ENCODE data around the gene C20orf204.

Gene C20orf204

DNA sequence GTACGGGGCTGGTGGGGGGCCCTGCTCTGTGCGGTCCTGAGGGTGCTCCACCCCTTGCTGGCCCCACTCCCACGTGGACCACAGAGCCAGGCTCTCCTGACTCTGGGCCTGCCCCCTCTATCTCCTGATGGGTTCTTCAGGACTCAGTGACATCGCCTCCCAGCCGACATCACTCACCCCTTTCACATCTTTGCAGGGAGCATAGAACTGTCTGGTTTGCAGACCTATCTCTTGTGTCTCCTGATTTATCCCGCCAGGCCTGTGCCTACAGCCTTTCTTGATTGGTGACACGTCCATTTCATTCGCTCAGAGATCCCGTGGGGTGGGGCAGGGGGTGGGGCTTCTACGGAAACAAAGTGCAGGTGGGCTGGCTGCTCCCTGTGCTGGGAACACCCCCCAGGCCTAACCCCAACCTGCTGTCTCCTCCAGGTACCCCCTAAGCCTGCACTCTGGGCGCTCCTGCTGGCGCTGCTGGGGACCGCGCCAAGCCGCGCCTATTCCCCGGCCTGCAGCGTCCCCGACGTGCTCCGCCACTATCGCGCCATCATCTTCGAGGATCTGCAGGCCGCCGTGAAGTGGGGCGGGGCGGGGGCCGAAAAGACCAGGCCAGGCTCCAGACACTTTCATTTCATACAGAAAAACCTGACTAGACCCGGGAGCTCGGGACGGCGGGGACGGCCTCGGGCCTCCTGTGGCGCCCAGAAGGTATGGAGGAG, 1.7 kb downstream of the C20orf204 start:
- H2AFZ ChIP-seq (ENCODE audit: low read length): no peak overlapping the region
- no peaks in the 10 kb centered on the region for H3K79me1 ChIP-seq (ENCODE audit: low read depth, low read length)
- peak overlapping the region; percentile 82 for H2AK5ac ChIP-seq (ENCODE audit: low read depth, low read length)
- no peak overlapping the region for H3K27ac ChIP-seq (replicated peaks; ENCODE audit: low read length)
- peak overlapping the region; percentile 43 for H3K23ac ChIP-seq (ENCODE audit: low read depth, low read length, poor library complexity)
- no peak overlapping the region for H2BK5ac ChIP-seq (ENCODE audit: low read length)
- peaks cover 30 to 58% (median 39%) of the 10 kb centered on the region in 3 experiments for H3K27me3 ChIP-seq (ENCODE audit: control insufficient read depth in 3 of 3, insufficient read depth in 3 of 3, low read depth in 1 of 3, low read length in 3 of 3)
- WGBS, 2 donors (ENCODE audit: extremely low coverage in 2 of 2, insufficient read length in 2 of 2, insufficient replicate concordance in 1 of 2): no CpG with 5 or more reads among the region's 36 CpGs
- no peaks in the 10 kb centered on the region for H3K9me3 ChIP-seq (replicated peaks in 1 of 2; ENCODE audit: control insufficient read depth in 2 of 2, insufficient read depth in 1 of 2, low read depth in 1 of 2, low read length in 2 of 2)
- H2BK15ac ChIP-seq (ENCODE audit: low read length): peak overlapping the region; percentile 21
- H4K8ac ChIP-seq (ENCODE audit: low read depth, low read length): no peak overlapping the region
- H3K4me2 ChIP-seq (ENCODE audit: insufficient read depth, low read length, poor library complexity, severe bottlenecking): peak overlapping the region; percentile 25
- H3K4ac ChIP-seq (ENCODE audit: low read length): no peak overlapping the region
- H3K4me1 ChIP-seq (ENCODE audit: control insufficient read depth in 2 of 2, insufficient read depth in 1 of 2, low read depth in 1 of 2, low read length in 2 of 2): peaks cover 16 to 29% of the 10 kb centered on the region in 2 donors
- DNase-seq (ENCODE audit: low spot score): no peak
- H4K91ac ChIP-seq (ENCODE audit: low read depth, low read length, poor library complexity): no peak overlapping the region
- peak overlapping the region; percentile 41 for H2BK12ac ChIP-seq (ENCODE audit: low read length)
- no peak overlapping the region for H2BK120ac ChIP-seq (ENCODE audit: low read depth, low read length)
- H3K9ac ChIP-seq (ENCODE audit: low read depth, low read length, poor library complexity): peak overlapping the region; percentile 21
- no peak overlapping the region for H3K14ac ChIP-seq (ENCODE audit: low read length)
- H3K4me3 ChIP-seq (ENCODE audit: low read length in 2 of 2): no peak overlapping the region
- peaks cover 9 to 26% of the 10 kb centered on the region in 2 donors for H3K36me3 ChIP-seq (replicated peaks in 1 of 2; ENCODE audit: control insufficient read depth in 2 of 2, insufficient read depth in 2 of 2, low read length in 2 of 2)
- H3K18ac ChIP-seq (ENCODE audit: low read length): peak overlapping the region; percentile 57

DNA sequence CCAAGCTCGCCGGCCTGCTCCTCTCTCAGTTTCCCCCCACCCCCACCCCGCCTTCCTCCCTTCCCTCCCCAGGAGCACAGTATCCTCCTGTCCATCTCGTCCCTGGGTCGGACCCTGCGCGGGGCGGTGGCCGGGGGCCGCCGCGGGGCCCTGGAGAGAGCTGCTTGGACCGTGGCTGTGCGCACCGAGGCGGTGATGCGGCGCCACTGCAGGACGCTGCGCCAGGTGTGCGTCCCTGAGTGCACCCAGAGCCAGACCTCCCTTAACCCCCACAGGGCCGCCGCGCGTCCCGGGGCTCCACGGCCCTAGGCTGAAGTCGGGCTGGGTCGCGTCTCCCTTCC, 2.2 kb downstream of the C20orf204 start:
- H3K23ac ChIP-seq (ENCODE audit: low read depth, low read length, poor library complexity): peak overlapping the region; percentile 75
- H3K9ac ChIP-seq (ENCODE audit: low read depth, low read length, poor library complexity): peak overlapping the region; percentile 70
- H3K9me3 ChIP-seq (replicated peaks in 1 of 2; ENCODE audit: control insufficient read depth in 2 of 2, insufficient read depth in 1 of 2, low read depth in 1 of 2, low read length in 2 of 2): no peaks in the 10 kb centered on the region
- peaks cover 30 to 61% (median 42%) of the 10 kb centered on the region in 3 experiments for H3K27me3 ChIP-seq (ENCODE audit: control insufficient read depth in 3 of 3, insufficient read depth in 3 of 3, low read depth in 1 of 3, low read length in 3 of 3)
- peak overlapping the region; percentile 63 for H2AK5ac ChIP-seq (ENCODE audit: low read depth, low read length)
- peaks cover 6 to 21% of the 10 kb centered on the region in 2 donors for H3K36me3 ChIP-seq (replicated peaks in 1 of 2; ENCODE audit: control insufficient read depth in 2 of 2, insufficient read depth in 2 of 2, low read length in 2 of 2)
- H2BK5ac ChIP-seq (ENCODE audit: low read length): peak overlapping the region; percentile 39
- H3K4me1 ChIP-seq (ENCODE audit: control insufficient read depth in 2 of 2, insufficient read depth in 1 of 2, low read depth in 1 of 2, low read length in 2 of 2): peaks cover 16 to 29% of the 10 kb centered on the region in 2 donors
- H3K27ac ChIP-seq (replicated peaks; ENCODE audit: low read length): no peak overlapping the region
- H2AFZ ChIP-seq (ENCODE audit: low read length): peak overlapping the region; percentile 99
- no peak overlapping the region for H2BK120ac ChIP-seq (ENCODE audit: low read depth, low read length)
- H4K8ac ChIP-seq (ENCODE audit: low read depth, low read length): no peak overlapping the region
- H3K18ac ChIP-seq (ENCODE audit: low read length): peak overlapping the region; percentile 71
- no CpG with 5 or more reads among the region's 30 CpGs for WGBS, 2 donors (ENCODE audit: extremely low coverage in 2 of 2, insufficient read length in 2 of 2, insufficient replicate concordance in 1 of 2)
- H4K91ac ChIP-seq (ENCODE audit: low read depth, low read length, poor library complexity): no peak overlapping the region
- H3K14ac ChIP-seq (ENCODE audit: low read length): no peak overlapping the region
- H2BK15ac ChIP-seq (ENCODE audit: low read length): peak overlapping the region; percentile 54
- H3K4me3 ChIP-seq (ENCODE audit: low read length in 2 of 2): peak overlapping the region; percentile 51 to 79
- no peak overlapping the region for H3K4ac ChIP-seq (ENCODE audit: low read length)
- peak overlapping the region; percentile 77 for H3K4me2 ChIP-seq (ENCODE audit: insufficient read depth, low read length, poor library complexity, severe bottlenecking)
- DNase-seq (ENCODE audit: low spot score): no peak
- no peaks in the 10 kb centered on the region for H3K79me1 ChIP-seq (ENCODE audit: low read depth, low read length)
- H2BK12ac ChIP-seq (ENCODE audit: low read length): no peak overlapping the region

DNA sequence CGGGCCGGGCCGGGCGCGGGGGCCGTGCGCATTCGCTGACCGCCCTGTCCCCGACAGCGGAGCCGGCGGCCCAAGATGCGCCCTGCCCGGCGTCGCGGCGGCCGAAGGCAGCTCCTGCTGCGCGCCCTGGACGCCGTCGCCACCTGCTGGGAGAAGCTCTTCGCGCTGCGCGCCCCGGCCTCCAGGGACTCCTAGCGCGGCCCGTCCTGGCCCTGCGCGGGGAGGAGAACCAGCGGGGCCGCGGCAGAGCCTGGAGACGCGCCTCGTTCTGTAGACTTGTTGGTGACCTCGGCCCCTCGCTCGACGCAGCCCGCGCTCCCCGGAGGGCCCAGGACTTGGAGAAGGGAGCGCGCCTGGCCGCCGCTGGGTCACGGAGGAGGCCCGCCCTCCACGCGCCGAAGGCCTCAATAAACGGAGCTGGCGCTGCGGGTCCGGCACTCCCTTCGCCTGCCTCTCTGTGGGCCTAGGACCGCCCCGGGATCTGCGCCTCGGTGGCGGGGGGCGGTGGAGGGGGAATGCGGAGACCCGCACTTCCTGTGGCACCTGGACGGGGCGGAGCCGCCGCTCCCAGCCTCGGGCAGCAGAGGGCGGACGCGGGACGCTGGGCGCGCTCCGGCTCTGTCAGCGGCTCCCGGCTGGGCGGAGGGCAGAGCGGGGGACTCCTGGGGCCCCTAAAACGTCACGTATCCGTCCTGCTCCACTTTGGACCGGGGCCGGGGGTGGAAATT, 2.7 kb downstream of the C20orf204 start:
- peak overlapping the region; percentile 54 for H2BK15ac ChIP-seq (ENCODE audit: low read length)
- peak overlapping the region; percentile 22 for H2BK12ac ChIP-seq (ENCODE audit: low read length)
- peaks cover 16 to 29% of the 10 kb centered on the region in 2 donors for H3K4me1 ChIP-seq (ENCODE audit: control insufficient read depth in 2 of 2, insufficient read depth in 1 of 2, low read depth in 1 of 2, low read length in 2 of 2)
- H2AK5ac ChIP-seq (ENCODE audit: low read depth, low read length): peak overlapping the region; percentile 63
- peak overlapping the region; percentile 75 for H3K23ac ChIP-seq (ENCODE audit: low read depth, low read length, poor library complexity)
- no peaks in the 10 kb centered on the region for H3K79me1 ChIP-seq (ENCODE audit: low read depth, low read length)
- H3K4ac ChIP-seq (ENCODE audit: low read length): no peak overlapping the region
- no peak overlapping the region for H2BK120ac ChIP-seq (ENCODE audit: low read depth, low read length)
- no peak overlapping the region for H3K27ac ChIP-seq (replicated peaks; ENCODE audit: low read length)
- DNase-seq (ENCODE audit: low spot score): peak; percentile 60
- H3K18ac ChIP-seq (ENCODE audit: low read length): peak overlapping the region; percentile 76
- H3K14ac ChIP-seq (ENCODE audit: low read length): no peak overlapping the region
- H4K8ac ChIP-seq (ENCODE audit: low read depth, low read length): no peak overlapping the region
- H3K27me3 ChIP-seq (ENCODE audit: control insufficient read depth in 3 of 3, insufficient read depth in 3 of 3, low read depth in 1 of 3, low read length in 3 of 3): peaks cover 30 to 65% (median 47%) of the 10 kb centered on the region in 3 experiments
- H4K91ac ChIP-seq (ENCODE audit: low read depth, low read length, poor library complexity): no peak overlapping the region
- peak overlapping the region; percentile 99 for H2AFZ ChIP-seq (ENCODE audit: low read length)
- peak overlapping the region; percentile 51 to 79 for H3K4me3 ChIP-seq (ENCODE audit: low read length in 2 of 2)
- no peaks in the 10 kb centered on the region for H3K9me3 ChIP-seq (replicated peaks in 1 of 2; ENCODE audit: control insufficient read depth in 2 of 2, insufficient read depth in 1 of 2, low read depth in 1 of 2, low read length in 2 of 2)
- peak overlapping the region; percentile 70 for H3K9ac ChIP-seq (ENCODE audit: low read depth, low read length, poor library complexity)
- peaks cover 5 to 18% of the 10 kb centered on the region in 2 donors for H3K36me3 ChIP-seq (replicated peaks in 1 of 2; ENCODE audit: control insufficient read depth in 2 of 2, insufficient read depth in 2 of 2, low read length in 2 of 2)
- WGBS, 2 donors (ENCODE audit: extremely low coverage in 2 of 2, insufficient read length in 2 of 2, insufficient replicate concordance in 1 of 2): no CpG with 5 or more reads among the region's 91 CpGs
- H3K4me2 ChIP-seq (ENCODE audit: insufficient read depth, low read length, poor library complexity, severe bottlenecking): peak overlapping the region; percentile 77
- H2BK5ac ChIP-seq (ENCODE audit: low read length): peak overlapping the region; percentile 39
